Kidney glomerular epithelial cell (primary cell): ENCODE data around the gene SYT8.

Experiments used
- DNase-seq: peaks from one replicate; lab custom pipeline; 2025; lab: John Stamatoyannopoulos, UW

SYT8 gene

GRCh38 chr11:1832211-1832919, 2.4 kb upstream of the SYT8 start:
- DNase-seq = peak; percentile 3

- DNase-seq = no peak
These were observed 1.9 kb upstream of the SYT8 start for GRCh38 chr11:1832920-1833295.

- no peak for DNase-seq
These were observed 654 bp upstream of the SYT8 start for GRCh38 chr11:1834062-1834610.

- no peak for DNase-seq
These were observed 851 bp downstream of the SYT8 start for GRCh38 chr11:1835671-1836010.

DNA sequence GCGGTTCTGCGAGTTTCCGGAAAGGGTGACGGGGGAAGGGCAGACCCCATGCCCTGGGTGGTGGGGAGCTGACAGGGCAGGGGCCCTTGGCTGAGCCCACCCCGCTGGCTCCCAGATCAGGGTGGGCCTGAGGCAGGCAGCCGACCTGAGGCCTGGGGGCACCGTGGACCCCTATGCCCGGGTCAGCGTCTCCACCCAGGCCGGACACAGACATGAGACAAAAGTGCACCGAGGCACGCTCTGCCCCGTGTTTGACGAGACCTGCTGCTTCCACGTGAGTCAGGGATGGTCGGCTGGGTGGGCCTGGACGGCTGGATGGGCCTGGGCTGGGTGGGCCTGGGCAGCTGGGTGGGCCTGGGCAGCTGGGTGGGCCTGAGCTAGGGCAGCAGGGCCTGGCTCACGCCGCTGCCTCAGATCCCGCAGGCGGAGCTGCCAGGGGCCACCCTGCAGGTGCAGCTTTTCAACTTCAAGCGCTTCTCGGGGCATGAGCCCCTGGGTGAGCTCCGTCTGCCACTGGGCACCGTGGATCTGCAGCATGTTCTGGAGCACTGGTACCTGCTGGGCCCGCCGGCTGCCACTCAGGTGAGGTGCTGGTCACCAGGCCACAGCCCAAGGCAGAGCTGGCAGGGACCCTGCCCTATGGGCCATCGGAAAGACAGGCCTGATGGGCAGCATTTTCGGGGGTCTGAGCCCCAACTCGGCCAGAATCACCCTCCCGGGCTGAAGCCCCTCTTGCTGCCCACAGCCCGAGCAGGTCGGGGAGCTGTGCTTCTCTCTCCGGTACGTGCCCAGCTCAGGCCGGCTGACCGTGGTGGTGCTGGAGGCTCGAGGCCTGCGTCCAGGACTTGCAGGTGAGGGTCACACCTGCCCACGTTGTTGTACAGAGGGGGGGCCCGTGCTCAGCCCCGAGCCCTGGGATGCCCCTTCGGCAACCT, 1.5 kb downstream of the SYT8 start:
- DNase-seq = no peak

GRCh38 chr11:1837171-1838076, 2.6 kb downstream of the SYT8 start:
- DNase-seq = no peak

DNA sequence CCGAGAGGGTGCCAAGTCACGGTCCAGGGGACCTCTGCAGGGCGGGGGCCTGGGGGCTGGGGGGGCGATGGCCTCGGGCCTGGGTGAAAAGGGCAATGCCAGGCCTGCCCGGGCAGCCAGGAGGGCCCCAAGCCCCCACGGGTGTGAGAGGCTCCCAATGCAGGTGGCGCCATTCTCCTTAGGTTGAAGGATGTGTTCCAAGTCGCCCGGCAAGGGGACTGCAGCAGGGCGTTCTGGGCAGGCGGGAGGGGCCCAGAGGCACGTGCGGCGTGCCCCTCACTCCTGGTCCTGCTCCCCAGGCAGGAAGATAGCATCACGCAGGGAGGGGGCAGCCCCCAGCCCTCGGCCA, 3.3 kb downstream of the SYT8 start:
- no peak for DNase-seq

GRCh38 chr11:1838426-1839144, 3.8 kb downstream of the SYT8 start, which contains the start of gene TNNI2:
TNNI2 (plus strand) TSS chr11:1838981; CDS start chr11:1839697, 716 bp downstream.
- no peak for DNase-seq

DNA sequence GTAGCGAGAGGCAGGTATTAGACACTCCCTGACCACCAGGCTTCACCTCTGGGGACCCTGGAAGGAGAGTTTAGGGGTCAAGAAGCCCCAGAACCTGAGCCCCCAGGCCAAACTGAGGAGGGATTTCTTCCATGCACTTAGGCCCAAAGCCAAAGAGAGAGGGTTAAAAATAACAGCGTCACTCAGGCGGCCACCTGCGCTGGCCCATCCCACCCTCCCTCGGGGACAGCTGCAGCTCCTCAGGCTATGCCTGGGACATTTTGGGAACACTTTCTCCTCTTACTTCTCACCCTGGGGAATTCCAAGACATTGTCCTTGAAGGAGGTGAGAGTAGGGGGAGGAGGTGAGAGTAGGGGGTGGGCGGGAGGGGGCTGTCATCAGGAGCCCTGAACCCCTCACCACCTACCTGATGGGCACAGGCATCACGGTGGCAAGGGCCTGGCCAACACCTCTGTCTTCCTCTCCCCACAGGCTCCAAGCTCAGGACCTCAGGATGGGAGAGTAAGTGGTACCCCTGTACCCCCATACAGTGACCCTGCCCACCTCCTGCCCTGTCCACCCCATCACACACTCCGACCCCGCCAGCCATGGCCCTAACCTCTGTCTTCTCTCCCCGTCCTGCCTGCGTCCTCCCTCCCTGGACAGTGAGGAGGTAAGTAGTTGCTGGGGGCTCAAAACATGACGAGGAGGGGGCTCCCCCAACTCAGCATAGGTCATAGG, 4.6 kb downstream of the SYT8 start:
- no peak for DNase-seq

DNA sequence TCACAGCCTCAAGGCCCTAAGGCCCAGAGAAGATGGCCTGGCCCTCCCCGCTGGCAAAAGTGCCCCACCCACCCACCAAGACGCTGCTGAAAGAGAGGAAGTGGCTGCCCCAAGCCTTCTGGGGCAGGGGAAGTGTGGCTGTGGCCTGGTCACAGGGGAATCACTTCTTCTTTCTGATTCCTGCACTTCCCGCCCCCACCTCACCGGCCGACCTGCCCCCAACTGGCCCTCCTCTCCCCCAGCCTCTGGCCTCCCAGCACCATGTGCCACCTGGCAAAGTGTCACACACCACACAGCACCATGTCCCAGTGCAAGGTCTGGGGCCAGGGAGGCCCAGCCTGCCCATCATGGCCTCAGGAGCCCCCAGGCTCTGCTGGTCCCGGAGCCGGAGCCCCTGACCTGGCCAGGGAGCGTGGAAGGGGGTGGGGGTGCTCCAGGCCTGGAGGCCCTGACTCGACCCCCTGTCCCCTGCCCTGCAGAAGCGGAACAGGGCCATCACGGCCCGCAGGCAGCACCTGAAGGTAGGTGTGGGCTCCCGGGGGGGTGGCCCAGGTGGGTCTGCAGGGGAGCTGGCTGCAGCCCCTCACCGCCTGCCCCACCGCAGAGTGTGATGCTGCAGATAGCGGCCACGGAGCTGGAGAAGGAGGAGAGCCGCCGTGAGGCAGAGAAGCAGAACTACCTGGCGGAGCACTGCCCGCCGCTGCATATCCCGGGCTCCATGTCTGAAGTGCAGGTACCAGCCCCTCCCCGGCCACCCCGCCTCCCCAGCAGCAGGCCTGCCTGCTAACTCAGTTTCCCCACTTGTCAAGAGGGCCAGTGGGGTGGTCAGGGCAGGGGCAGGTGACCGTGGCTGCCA, 5.4 kb downstream of the SYT8 start:
- no peak for DNase-seq

DNA sequence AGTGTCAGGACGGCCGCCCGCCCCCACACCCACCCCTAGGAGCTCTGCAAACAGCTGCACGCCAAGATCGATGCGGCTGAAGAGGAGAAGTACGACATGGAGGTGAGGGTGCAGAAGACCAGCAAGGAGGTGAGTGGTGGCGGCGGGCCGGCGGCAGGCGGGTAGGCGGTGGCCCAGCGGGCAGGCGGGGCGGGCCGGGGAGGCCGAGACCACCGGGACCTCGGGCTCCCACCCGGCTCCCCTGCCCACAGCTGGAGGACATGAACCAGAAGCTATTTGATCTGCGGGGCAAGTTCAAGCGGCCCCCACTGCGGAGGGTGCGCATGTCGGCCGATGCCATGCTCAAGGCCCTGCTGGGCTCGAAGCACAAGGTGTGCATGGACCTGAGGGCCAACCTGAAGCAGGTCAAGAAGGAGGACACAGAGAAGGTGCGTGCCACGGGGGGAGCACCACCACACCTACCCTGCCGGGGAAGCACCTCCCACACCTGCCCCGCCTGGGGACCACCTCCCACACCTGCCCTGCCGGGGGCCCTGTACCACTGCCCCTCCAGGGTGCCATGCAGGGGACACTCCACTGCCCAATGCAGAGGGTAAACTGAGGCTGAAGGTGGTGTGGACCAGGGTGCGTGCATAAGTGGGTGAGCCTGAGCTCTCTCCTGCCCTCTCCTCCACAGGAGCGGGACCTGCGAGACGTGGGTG, 6.1 kb downstream of the SYT8 start:
- DNase-seq = no peak

DNA sequence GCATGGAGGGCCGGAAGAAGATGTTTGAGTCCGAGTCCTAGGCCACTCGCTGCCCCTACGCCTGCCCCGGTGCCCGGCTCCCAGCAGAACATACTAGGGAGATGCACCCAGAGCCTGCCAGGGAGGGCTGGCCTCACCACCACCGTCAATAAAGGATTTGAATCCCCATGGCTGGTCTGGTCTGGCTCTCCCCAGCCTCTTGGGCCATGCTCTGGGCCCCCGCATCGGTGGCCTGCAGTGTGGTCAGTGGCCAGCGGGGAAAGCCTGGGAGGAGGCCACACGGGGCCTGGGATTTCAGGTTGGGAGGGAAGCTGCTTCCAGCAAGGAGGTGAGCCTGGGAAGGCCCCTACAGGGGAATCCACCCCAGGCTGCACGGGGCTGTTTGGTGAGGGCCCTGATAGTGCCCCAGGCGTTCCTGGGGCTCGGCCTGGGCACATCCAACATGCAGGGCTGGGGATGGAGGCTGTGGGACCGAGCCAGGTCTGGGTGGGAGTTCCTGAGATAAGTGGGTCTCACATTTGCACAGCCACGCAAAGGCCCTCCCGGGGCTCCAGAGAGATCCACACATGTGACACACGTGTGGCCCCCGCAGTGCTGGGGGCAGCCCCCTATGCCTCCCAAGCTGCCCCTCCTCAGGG, 6.8 kb downstream of the SYT8 start:
- no peak for DNase-seq

GRCh38 chr11:1842149-1843097, 7.6 kb downstream of the SYT8 start:
- DNase-seq = no peak

DNA sequence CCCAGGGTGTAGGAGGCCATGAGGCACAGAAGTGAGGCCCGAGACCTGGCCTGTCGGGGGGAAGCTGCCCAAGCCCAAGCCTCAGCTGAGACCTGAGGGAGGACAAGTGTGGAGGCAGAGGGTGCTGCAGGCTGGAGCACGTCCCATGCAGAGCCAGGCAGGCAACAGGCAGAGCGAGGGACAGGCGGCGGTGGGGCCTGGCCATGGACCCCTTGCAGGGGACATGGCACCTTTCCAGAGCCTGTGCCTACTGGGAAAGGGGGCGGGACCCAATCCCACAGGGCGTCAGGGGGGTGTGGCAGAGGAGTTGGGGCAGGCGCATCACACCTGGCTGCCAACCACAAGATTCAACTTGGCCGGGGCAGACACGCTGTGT, 8.3 kb downstream of the SYT8 start:
- no peak for DNase-seq

DNA sequence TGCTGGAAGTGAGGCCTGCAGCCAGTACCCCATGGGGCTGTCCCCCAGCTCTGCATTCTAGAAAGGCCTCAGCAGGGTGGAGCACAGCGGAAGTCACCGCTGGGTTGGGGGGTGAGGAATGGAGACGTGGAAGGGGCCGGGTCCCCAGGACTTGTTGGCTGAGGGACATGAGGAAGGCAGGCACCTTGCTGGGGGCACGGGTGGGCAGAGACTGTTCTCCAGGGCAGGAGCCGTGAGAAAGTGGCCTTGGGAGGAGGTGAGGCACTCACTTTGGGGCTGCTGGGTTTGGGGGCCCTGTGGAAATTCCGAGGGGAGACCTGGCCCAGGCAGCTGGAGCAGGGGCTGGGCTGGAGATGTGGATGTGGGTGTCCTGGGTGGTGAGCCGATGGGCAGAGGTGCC, 9.0 kb downstream of the SYT8 start:
- DNase-seq = no peak

GRCh38 chr11:1844221-1845094, 9.7 kb downstream of the SYT8 start:
- peak; percentile 35 for DNase-seq

- no peak for DNase-seq
These were observed 10.3 kb downstream of the SYT8 start for GRCh38 chr11:1845095-1845429.
